Thyroid gland (tissue), 4 donors: ENCODE data around the gene SYNGR3.

Source experiments
- CTCF ChIP-seq, 6 experiments: fragments of 200-600 bp in 3 of 6; fragments of 450-650 bp in 3 of 6; sonication (generic) in 3 of 6; IDR thresholded peaks; one replicate each; pipeline ENCODE4 v1.5.1; 2016 to 2019; ENCODE audit warnings: antibody characterized with exemption in 6 of 6, mild to moderate bottlenecking in 2 of 6, inconsistent platforms in 1 of 6, moderate library complexity in 1 of 6
- POLR2A ChIP-seq, 2 donors: fragments of 450-650 bp; IDR thresholded peaks; one replicate each; pipeline ENCODE4 v1.6.1; 2017; ENCODE audit warnings: antibody characterized with exemption in 2 of 2, mild to moderate bottlenecking in 2 of 2, moderate library complexity in 1 of 2

- TF ChIP-seq POLR2A (IDR thresholded peaks at IDR 0.05) (no peak), CTCF (IDR thresholded peaks at IDR 0.05) (no peak)
Observed at GRCh38 chr16:1981398-1981836, 8.4 kb upstream of the SYNGR3 start, which contains the start of gene NOXO1.
